NCI-H82 (cell line): Measurements from ENCODE around the gene TMEM209.
"Not testable (repeated sequence)": the region's sequence is repeated elsewhere in the genome, so short reads cannot be mapped to it uniquely, and the experiment has no call there.

Source experiments
- DNase-seq: peaks from one replicate; lab custom pipeline; 2025; lab: John Stamatoyannopoulos, UW

TMEM209 gene

DNA sequence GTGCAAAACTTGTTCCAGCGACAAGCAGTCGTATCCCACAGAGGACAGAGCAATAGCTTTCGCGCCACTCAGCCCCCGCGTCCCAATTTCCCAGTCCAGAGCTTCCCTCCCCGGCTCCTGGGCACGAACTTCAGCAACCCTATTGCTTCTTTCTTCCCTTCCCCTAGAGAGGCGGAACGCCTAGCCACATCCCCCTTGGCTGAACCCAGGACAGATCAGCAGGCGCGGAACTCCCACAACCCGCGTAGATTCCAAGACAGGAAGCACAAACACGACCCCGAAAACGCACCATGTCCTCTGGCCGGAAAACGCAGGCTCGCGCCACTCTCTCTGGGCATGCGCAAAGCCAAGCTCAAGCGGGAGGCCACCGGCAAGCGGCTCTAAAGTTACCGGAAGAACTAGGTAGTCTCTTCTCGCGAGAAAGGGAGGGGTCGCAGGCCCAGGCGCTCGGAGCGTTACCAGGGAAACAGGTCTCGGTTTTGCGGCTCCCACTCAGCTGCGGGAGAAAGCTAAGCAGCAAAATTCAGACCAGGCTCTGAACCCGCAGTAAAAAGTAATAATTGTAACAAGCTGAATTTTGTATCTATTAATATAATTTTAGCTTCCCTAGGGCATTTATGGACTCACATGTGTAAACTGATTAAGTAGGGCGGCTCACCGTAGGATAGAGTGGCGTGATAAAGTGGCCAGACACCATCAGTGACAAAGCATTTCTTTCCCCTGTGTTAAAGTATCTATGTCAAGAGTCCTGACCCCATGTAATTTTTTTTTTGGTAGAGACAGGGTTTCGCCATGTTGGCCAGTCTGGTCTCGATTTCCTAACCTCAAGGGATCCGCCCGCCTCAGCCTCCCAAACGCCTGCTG is at the start of gene TMEM209:
Gene TMEM209 (minus strand): TSS at position 323 of the 864 bp plus-strand sequence. CDS start 31 bp downstream, at position 292.
- DNase-seq: peak; percentile 99

DNA sequence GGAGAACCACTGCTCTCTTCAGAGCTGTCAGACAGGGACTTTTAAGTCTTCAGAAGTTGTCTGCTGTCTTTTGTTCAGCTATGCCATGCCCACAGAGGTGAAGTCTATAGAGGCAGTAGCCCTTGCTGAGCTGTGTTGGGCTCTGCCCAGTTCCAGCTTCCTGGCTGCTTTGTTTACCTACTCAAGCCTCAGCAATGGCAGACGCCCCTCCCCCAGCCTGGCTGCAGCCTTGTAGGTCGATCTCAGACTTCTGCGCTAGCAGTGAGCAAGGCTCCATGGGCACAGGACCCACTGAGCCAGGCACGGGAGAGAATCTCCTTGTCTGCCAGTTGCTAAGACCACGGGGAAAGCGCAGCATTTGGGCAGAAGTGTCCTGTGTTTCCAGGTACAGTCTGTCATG is 49.3 kb upstream of the TMEM209 start:
- no peak for DNase-seq

DNA sequence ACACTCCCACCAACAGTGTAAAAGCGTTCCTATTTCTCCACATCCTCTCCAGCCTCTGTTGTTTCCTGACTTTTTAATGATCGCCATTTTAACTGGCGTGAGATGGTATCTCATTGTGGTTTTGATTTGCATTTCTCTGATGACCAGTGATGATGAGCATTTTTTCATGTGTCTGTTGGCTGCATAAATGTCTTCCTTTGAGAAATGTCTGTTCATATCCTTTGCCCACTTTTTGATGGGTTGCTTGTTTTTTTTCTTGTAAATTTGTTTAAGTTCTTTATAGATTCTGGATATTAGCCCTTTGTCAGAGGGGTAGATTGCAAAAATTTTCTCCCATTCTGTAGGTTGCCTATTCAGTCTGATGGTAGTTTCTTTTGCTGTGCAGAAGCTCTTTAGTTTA is 44.4 kb upstream of the TMEM209 start:
- not testable (repeated sequence) for DNase-seq

DNA sequence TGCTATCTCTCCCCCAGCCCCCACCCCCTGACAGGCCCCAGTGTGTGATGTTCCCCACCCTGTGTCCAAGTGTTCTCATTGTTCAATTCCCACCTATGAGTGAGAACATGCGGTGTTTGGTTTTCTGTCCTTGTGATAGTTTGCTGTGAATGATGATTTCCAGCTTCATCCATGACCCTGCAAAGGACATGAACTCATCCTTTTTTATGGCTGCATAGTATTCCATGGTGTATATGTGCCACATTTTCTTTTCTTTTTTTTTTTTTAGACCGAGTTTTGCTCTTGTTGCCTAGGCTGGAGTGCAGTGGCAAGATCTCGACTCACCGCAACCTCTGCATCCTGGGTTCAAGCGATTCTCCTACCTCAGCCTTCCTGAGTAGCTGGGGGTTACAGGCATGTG is 43.6 kb upstream of the TMEM209 start:
- not testable (repeated sequence) for DNase-seq

DNA sequence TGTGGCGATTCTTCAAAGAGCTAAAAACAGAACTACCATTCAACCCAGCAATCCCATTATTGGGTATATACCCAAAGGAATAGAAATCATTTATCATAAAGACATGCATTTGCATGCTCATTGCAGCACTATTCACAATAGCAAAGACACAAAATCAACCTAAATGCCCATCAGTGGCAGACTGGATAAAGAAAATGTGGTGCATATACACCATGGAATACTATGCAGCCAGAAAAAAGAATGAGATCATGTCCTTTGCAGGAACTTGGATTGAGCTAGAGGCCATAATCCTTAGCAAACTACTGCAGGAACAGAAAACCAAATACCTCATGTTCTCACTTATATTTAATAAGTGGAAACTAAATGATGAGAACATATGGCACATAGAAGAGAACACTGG is 41.3 kb upstream of the TMEM209 start:
- DNase-seq: not testable (repeated sequence)

DNA sequence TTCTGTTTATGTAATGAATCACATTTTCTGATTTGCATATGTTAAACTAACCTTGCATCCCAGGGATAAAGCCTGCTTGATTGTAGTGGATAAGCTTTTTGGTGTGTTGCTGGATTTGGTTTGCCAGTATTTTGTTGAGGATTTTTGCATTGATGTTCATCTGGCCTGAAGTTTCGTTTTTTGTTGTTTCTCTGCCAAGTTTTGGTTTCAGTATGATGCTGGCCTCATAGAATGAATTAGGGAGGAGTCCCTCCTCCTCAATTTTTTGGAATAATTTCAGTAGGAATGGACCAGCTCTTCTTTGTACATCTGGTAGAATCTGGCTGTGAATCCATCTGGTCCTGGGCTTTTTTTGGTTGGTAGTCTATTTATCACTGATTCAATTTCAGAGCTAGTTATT is 38.3 kb upstream of the TMEM209 start:
- not testable (repeated sequence) for DNase-seq

DNA sequence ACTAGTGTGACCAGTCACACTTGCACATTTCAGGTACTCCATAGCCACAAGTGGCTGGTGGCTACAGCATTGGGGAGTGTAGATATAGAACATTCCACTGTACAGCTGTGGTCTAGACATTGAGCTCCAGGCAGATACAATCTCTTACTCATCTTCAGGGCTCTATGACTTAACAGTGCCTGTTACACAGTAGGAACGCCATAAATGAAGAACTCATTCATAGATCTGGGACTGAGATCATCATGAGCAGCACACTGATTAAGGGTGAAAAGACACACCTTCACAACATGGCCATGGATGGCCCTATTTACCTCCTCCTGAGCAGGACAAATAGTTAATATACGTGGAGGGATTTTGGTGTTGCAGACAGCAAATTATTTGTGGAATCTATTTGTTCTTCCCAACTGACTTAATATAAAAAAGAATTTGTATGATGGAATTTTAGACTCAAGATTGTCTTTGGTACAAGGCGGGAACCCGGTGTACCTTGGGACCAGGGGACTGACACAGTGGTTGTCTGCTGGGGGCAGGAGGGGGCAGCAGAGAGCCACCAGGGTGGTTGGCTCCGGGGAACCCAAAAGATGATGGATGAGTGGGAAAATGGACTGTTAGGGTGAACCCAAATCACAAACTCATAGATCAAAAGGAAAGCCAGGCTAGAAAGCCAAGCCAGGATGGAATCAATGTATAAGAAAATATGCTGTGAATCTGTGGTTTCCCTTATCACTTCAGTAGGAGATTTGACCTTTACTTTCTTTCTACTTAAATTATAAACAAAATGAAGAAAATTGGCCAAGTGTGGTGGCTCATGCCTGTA is 37.2 kb upstream of the TMEM209 start:
- DNase-seq: peak; percentile 76

DNA sequence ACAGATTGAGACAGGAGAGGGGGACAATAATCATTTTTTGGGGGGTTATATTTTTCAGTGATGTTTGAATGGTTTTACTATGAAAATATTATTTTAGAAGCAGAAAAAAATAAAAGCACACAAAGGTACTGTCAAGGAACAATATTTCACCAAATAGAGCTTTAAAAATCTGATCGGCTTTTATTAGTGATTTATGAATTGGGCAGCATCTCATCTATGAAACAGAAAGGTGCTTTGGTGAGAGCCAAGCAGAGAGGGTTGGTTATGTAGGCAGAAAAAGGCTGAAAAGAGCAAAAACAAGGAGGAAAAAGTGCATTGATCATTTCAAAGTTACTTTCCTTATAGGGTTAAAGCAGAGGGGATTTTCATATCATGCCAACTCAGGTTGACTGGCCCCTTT is 35.0 kb upstream of the TMEM209 start:
- DNase-seq: no peak

DNA sequence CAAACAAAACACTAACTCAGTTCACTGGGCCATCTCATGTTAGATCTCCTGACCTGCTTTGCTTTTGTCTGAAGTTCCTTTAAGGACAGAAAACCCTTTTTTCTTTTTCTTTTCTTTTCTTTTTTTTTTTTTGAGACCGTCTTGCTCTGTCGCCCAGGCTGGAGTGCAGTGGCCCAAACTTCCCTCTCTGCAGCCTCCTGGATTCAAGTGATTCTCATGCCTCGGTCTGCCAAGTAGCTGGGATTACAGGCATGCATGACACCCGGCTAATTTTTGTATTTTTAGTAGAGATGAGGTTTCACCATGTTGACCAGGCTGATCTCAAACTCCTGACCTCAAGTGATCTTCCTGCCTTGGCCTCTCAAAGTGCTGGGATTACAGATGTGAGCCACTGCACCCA is 31.2 kb upstream of the TMEM209 start:
- not testable (repeated sequence) for DNase-seq

DNA sequence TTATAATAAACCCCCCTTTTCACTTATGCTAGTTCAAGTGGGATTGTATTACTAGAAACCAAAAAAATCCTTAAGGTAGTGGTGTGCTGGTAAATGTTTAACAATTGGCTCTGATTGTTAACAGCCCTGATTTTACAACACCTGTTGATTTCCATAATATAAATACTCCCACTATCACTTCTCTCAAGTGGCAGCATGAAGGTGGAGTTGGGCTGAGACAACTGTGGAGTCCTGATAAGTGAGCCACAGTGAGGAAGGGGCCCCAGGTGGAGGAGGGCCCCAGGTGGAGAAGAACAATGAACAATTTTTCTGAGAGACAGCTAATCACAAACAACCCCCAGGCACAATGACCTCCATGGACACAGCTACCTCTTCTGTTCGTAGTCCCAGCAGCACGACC is 28.9 kb upstream of the TMEM209 start:
- no peak for DNase-seq

DNA sequence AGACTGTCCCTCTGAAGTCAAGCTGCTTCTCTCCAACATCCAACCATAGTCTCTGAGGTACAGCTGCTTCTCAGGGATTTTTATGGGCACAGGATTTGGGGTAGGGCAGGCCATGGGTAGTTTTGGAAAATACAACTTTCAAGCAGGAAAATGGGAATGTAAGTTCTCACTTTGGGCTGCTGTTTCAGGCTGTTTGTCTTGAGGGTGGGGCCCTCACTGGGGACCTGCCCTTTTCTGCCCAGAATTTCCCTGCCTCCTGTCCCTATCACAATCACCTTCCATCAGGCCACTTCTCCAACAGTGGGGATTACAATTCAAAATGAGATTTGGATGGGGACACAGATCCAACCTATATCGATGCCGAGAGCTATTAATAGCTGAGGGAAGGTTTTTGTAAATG is 27.0 kb upstream of the TMEM209 start:
- DNase-seq: no peak

DNA sequence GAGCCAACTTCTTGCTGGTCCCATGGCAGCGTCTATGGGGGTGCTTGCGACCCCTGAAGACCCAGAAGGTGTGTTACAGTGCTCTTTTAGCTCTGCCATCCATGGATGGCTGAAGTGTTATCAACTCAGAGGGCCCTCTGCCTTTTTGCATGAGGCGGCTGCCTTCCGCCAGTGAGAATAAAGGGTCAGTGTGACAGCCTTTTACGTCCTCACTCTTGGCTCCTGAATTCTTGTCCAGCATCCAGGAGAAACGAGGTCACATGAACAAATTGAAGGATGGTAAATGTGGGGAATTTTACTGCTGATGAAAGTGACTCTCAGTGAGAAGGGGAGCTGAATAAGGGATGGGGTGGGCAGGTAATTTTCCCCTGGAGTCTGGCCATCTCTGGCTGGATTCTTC is 26.6 kb upstream of the TMEM209 start:
- no peak for DNase-seq

DNA sequence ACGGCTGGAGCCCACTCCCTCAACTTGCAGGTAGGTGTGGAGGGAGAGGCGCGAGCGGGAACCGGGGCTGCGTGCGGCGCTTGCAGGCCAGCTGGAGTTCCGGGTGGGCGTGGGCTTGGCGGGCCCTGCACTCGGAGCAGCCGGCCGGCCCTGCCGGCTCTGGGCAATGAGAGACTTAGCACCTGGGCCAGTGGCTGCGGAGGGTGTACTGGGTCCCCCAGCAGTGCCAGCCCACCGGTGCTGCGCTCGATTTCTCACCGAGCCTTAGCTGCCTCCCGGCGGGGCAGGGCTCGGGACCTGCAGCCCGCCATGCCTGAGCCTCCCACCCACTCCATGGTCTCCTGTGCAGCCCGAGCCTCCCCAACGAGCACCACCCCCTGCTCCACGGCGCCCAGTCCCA is 24.8 kb upstream of the TMEM209 start:
- DNase-seq: not testable (repeated sequence)

DNA sequence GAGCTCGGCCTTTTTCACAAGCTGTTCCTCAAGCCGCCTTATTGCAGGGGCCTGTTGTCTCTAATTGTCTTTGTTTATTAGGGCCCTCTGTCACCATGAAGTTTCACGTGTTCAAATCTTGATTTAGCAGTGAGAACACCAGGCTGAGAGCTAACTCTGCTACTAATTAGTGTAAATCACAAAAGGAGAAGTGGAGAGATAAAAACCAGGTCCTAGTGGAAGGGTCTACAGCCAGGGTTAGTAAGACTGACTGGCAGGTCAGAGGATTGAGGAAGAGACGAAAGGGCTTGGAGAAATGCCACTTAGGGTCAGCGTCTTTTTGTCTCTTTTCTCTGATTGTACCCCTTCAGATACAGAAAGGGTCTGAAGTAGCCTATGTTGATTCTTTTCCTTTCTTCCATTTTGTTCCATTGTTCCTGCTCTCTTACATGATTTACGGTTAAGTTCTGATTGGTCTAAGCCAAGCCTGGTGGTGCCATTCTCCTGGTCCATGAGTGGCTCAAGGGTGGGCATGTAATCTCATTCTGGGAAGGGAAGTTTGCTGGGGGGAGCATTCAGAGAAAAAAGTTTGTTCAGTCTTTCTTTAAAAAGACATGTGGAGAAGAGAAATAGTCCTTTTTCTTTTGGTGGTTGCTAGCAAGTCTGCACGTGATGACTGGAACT is 23.8 kb upstream of the TMEM209 start:
- DNase-seq: no peak

DNA sequence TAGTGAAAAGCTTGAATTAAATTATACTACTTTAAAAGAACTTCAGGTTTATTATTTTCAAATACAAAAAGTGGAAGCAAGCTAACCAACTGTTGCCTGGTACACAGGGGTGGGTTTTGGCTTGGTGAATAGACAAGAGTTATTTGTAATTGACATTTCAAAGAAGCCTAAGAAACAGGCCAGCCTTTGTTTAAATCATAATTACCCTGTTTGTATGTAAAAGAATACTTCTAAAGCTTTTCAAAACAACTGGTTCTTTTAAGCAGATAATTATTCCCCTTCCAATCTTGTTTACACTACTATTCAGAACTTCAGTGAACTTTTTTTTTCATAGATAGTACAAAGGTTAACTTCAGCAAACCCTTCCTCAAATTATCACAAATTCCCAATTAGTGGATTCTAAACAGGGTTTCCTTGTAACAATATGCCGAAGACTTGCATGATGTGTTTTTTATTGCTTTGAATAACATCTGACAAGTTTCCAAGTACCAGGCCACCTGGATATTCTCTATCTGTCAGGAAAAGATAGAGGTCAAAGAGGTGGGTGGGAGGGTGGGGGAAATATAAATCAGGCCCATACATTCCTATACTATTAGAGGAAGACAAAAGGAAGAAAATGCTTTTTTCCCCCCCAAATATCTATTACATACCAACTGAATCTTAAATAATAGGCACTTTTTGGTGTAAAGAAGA is 22.8 kb upstream of the TMEM209 start:
- DNase-seq: no peak

DNA sequence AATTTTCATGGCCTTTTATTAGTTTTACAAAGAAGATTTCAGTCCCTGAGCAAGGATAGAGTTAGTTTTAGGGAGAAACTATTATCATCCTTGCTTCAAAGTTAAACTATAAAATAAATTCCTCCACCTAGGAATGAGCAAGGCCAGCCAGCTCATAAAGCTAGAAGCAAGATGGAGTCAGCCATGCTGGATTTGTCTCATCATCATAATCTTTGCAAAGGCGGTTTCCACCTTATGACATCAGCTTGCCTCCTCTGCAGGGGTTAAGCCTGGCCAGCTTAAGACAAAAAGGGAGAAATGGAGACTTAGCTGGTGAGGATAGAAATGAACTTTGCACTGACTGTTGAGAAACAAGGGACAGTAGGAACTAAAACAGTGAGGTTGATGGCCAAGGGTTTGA is 21.1 kb upstream of the TMEM209 start:
- no peak for DNase-seq

DNA sequence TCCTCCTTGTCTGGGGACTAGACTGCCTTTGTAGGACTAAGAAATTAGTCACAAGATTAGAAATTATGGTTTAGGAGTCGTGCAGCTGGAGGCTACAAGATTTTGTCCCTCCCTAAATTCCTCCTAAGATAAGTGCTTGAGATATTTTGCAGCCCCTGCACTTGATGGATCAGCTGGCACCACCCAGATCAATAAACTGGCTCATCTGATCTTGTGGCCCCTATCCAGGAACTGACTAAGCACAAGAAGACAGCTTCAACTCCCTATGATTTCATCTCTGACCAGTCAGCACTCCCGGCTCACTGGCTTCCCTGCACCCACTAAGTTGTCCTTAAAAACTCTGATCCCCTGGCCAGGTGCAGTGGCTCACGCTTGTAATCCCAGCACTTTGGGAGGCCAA is 19.7 kb upstream of the TMEM209 start:
- peak; percentile 81 for DNase-seq

DNA sequence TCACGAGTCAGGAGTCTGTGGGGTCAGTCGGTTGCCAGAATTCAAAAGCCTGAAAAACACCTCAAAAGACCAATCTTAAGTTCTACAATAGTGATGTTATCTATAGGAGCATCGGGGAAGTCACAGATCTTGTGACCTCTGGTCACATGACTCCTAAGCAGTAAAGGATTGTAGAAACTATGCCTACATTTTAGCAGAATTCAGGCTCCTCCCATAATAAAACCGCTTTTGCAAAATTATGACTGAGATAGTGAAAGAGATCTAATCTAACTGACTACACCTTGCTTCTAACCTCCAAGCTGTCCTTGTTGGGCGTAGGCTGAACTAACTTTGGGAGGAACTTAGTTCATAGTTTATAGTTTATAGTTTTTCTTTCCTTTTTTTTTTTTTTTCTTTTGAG is 19.0 kb upstream of the TMEM209 start:
- DNase-seq: no peak

DNA sequence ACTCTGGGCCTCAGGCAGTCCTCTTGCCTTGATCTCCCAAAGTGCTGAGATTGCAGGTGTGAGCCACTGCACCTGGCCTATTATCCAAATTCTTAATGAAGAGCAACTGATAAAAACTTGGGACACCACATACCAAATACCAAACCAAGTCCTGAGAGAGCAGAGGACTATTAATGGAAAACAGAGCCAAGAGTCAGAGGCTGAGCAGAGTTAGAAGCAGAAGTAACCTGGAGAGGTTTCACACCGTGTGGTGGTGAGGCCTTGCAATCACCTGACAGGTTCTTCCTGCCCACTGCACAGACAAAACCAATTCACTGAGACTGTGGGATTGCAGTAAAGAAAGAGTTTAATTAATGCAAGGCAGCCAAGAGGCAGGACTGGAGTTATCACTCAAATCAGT is 18.4 kb upstream of the TMEM209 start:
- no peak for DNase-seq

DNA sequence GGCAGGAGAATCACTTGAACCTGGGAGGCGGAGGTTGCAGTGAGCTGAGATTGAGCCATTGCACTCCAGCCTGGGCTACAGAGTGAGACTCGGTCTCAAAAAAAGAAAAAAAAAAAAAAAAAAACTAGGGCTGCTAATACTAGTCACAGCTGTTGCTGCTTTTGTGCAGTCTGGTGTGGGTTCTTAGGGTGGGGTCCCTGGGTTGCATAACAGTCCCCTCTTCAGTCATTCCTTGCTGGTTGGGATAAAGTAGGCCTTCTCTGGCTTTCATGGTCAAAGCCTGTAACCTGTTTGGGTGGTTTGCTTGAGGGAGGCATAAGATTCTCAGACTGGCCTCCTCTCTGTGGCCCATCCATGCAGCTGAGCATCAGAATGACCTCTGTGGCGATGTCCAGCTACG is 16.5 kb upstream of the TMEM209 start:
- no peak for DNase-seq

DNA sequence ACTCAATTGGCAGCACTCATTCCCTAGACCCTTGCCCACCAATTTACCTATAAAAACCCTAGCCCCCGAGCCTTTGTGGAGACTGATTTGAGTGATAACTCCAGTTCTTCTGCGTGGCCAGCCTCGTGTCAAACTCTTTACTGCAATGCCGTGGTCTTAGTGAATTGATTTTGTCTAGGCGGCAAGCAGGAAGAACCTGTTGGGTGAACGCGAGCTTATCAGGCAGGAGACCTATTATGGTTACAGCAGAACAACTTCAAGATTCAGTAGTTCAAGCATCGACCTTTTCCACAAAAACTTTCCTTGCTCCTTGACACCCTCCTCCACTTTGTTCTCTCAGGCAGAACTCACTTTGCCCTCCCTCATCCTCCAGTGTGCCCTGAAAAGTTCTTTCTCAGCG is 14.7 kb upstream of the TMEM209 start:
- no peak for DNase-seq
